Testis (tissue), 2 donors: ENCODE measurements around the gene FLNB.

Experiments
- POLR2A ChIP-seq: fragments of 450-650 bp; IDR thresholded peaks from one replicate; pipeline ENCODE4 v1.6.1; 2017; ENCODE audit warnings: antibody characterized with exemption, mild to moderate bottlenecking, moderate library complexity
- TF ChIP-seq, protein P1 (sequence below), 3 experiments: fragments of 450-650 bp in 2 of 3; fragments of 200-600 bp in 1 of 3; sonication (generic) in 1 of 3; IDR thresholded peaks; one replicate each; pipeline ENCODE4 v1.5.1; 2016 to 2019; ENCODE audit warnings: antibody characterized with exemption in 3 of 3, mild to moderate bottlenecking in 2 of 3, moderate library complexity in 1 of 3

DNA sequence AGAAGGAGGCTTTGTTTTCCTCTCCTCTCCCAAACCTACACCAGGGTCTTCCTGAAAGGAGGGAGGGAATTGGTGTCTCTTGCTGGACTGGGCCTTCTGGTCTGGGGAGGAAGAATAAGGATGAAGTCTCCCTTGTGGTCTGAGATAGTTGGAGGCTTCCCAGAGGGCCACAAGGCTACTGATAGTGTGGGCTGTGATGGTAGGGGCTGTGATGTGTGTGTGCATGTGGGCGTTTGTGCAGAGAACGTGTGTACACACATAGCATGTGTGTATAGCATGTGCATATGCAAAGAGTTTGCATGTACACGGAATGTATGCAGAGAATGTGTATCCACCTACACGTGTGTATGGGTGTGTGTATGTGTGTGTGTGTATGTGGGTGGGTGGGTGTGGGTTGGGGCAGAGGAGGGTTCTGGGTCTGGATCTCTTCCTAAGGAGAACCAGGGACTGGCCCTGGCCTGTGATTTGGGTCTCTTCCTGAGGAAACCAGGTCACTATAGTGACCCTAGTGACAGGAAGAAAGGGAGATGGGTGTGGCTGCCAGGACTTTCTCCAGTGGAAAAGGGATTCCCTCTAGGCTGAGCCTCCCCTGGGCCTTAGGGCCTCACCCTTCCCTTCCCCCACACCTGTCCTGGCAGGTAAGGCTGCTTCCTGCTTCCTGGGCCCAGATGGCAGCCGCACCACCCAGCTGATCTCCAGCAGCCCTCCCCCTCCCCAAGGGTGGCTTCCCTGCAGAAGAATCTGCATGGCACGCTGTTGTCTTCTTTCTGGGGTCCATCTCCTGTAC is 1.7 kb downstream of the FLNB start:
- TF ChIP-seq, protein P1, sequence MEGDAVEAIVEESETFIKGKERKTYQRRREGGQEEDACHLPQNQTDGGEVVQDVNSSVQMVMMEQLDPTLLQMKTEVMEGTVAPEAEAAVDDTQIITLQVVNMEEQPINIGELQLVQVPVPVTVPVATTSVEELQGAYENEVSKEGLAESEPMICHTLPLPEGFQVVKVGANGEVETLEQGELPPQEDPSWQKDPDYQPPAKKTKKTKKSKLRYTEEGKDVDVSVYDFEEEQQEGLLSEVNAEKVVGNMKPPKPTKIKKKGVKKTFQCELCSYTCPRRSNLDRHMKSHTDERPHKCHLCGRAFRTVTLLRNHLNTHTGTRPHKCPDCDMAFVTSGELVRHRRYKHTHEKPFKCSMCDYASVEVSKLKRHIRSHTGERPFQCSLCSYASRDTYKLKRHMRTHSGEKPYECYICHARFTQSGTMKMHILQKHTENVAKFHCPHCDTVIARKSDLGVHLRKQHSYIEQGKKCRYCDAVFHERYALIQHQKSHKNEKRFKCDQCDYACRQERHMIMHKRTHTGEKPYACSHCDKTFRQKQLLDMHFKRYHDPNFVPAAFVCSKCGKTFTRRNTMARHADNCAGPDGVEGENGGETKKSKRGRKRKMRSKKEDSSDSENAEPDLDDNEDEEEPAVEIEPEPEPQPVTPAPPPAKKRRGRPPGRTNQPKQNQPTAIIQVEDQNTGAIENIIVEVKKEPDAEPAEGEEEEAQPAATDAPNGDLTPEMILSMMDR (IDR thresholded peaks at IDR 0.05), result no peak
- TF ChIP-seq POLR2A, result no peak
